CD8-positive, alpha-beta memory T cell (primary cell): ENCODE results near the gene ZNF219. TPM values are rescaled to one million over a fixed set of nuclear protein-coding genes. Genes with fewer than 3 reads are reported as not detected.
"Not testable (repeated sequence)": the region's sequence is repeated elsewhere in the genome, so short reads cannot be mapped to it uniquely, and the experiment has no call there.

ENCODE experiments used
- CTCF ChIA-PET: fragments of 350-600 bp; sonication (Branson Sonifier 250); formaldehyde crosslinking; loops from one replicate; lab custom pipeline; 2021; ENCODE audit warnings: antibody characterized with exemption; lab: Charles Lee
- POLR2A ChIA-PET: fragments of 350-600 bp; sonication (Branson Sonifier 250); formaldehyde crosslinking; loops from one replicate; lab custom pipeline; 2021; ENCODE audit warnings: antibody characterized with exemption; lab: Charles Lee
- DNase-seq, 5 donors: peaks; one replicate each; pipeline versions ENCODE4 v3.0.0 to v3.0.0-alpha.2; 2020 to 2022; ENCODE audit warnings: mixed read lengths in 1 of 5
- H3K27ac ChIP-seq: one replicate; pipeline ENCODE4 v1.7.0; 2013; ENCODE audit warnings: low read depth, mild to moderate bottlenecking, low read length, moderate library complexity
- H3K27me3 ChIP-seq: 2 replicates; pipeline ENCODE4 v1.7.0; 2013; ENCODE audit warnings: low read length, mild to moderate bottlenecking; ENCODE audit not compliant: insufficient read depth, poor library complexity, severe bottlenecking
- H3K36me3 ChIP-seq: 2 replicates; pipeline ENCODE4 v1.7.0; 2013; ENCODE audit warnings: mild to moderate bottlenecking, low read length, moderate library complexity; ENCODE audit not compliant: insufficient read depth
- H3K4me1 ChIP-seq: 2 replicates; pipeline ENCODE4 v1.7.0; 2013; ENCODE audit warnings: mild to moderate bottlenecking, low read length, moderate library complexity; ENCODE audit not compliant: insufficient read depth
- H3K4me3 ChIP-seq: 2 replicates; pipeline ENCODE4 v1.7.0; 2013; ENCODE audit warnings: mild to moderate bottlenecking, low read length
- H3K9me3 ChIP-seq: 2 replicates; pipeline ENCODE4 v1.7.0; 2013; ENCODE audit warnings: mild to moderate bottlenecking, low read length
- H3K27ac Mint-ChIP-seq, 8 donors: one replicate each; pipeline ENCODE4 v1.8.0; 2020 to 2021; ENCODE audit warnings: mixed read lengths in 8 of 8, mild to moderate bottlenecking in 6 of 8, inconsistent platforms in 3 of 8, moderate library complexity in 3 of 8
- H3K27me3 Mint-ChIP-seq, 2 donors: one replicate each; pipeline ENCODE4 v1.8.0; 2020 to 2021; ENCODE audit warnings: mixed read lengths in 2 of 2, mild to moderate bottlenecking in 1 of 2, moderate library complexity in 1 of 2
- H3K36me3 Mint-ChIP-seq, 3 donors: one replicate each; pipeline ENCODE4 v1.8.0; 2020 to 2021; ENCODE audit warnings: mixed read lengths in 3 of 3, inconsistent platforms in 1 of 3, mild to moderate bottlenecking in 1 of 3
- H3K4me1 Mint-ChIP-seq, 3 donors: one replicate each; pipeline ENCODE4 v1.8.0; 2020 to 2021; ENCODE audit warnings: mixed read lengths in 3 of 3, inconsistent platforms in 1 of 3, mild to moderate bottlenecking in 1 of 3
- H3K4me3 Mint-ChIP-seq, 7 donors: one replicate each; pipeline ENCODE4 v1.8.0; 2020 to 2021; ENCODE audit warnings: mixed read lengths in 7 of 7, mild to moderate bottlenecking in 6 of 7, moderate library complexity in 4 of 7, inconsistent platforms in 2 of 7
- H3K9me3 Mint-ChIP-seq, 5 donors: one replicate each; pipeline ENCODE4 v1.8.0; 2020 to 2022; ENCODE audit warnings: mixed read lengths in 5 of 5, mild to moderate bottlenecking in 3 of 5, moderate library complexity in 2 of 5, inconsistent platforms in 1 of 5
- polyA plus RNA-seq: library from polyadenylated mRNA; unstranded; fragments of 300-500 nt; fragmentation: Illumina TruSeq; gene quantifications from one replicate; pipeline ENCODE4 v1.2.3, GENCODE V29; 2021
- total RNA-seq, 2 experiments: library from RNA; stranded (reverse); gene quantifications; one replicate each; pipeline ENCODE4 v1.2.3, GENCODE V29; 2021

ZNF219 gene
- total and polyA plus RNA-seq, 3 experiments from 2014 or later: 1.3 to 8.2 (median 7.0) TPM

DNA sequence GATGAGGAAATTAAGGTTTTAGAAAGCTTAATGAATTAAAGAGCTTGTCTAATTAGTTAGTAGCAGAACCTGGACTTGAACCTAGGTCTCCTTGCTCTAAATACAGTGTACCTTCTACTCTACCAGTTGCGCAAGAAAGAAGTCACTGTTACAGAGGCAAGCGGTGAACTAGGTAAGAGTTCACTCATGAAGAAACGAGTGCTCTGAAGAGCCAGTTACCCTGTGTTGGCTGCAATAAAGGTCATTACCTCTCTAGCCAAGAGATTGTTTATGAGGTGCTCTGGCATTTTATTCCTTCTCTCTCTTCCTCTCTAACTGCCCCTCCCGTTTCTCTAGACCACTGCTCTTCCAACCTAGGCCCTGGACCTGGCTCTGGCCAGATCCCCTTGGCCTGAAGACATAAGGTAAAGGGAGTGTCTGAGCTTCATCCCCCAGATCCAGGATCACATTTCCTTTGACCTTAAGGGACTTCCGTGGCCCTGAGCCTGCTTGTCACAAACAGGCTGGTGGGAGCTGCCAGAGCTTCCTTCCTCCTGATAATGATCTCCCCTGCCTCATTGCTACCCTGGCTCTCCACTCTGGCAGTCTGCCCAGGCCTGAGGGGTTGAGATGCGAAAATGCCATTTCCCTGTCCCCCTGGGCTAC, 54.4 kb downstream of the ZNF219 start:
- H3K9me3 ChIP-seq: no peaks in the 10 kb centered on the region
- no peaks in the 10 kb centered on the region for H3K9me3 Mint-ChIP-seq
- H3K36me3 ChIP-seq: no peaks in the 10 kb centered on the region
- H3K4me1 ChIP-seq: peaks cover 6% of the 10 kb centered on the region
- H3K27me3 Mint-ChIP-seq: peaks cover 13 to 44% of the 10 kb centered on the region in 2 donors
- H3K27ac Mint-ChIP-seq: peak overlapping the region in 4 of 8 donors; percentile 17 to 69 (median 42)
- H3K4me1 Mint-ChIP-seq: peaks cover 6 to 11% (median 9%) of the 10 kb centered on the region in 3 donors
- ChIA-PET CTCF (interaction anchor here (1.0 to 2.2 kb wide), 4 partner anchors 25 to 61 kb away, joined by 3 to 22 read pairs (median 5); no protein-coding TSS in a partner anchor), POLR2A (no interaction called here)
- no peaks in the 10 kb centered on the region for H3K27me3 ChIP-seq
- H3K4me3 Mint-ChIP-seq: no peak overlapping the region
- no peak overlapping the region for H3K4me3 ChIP-seq
- no peaks in the 10 kb centered on the region for H3K36me3 Mint-ChIP-seq
- no peak overlapping the region for H3K27ac ChIP-seq
- no peak for DNase-seq

DNA sequence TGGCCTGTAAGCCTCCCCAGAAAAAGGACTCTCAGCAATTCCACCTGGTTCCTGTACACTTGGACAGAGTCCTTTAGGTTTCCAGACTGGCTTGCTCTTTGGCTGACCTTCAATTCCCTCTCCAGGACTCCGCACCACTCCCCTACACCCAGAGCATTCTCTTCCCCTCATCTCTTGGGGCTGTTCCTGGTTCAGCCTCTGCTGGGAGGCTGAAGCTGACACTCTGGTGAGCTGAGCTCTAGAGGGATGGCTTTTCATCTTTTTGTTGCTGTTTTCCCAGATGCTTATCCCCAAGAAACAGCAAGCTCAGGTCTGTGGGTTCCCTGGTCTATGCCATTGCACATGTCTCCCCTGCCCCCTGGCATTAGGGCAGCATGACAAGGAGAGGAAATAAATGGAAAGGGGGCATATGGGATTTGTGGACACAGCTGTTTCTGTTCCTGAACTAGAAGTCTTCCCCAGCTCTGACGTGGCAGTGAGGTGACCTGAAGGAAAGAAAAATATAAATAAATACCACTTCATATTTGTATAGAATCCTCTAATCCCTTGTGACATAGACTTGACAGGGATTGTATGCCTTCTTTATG, 55.0 kb downstream of the ZNF219 start:
- H3K27me3 ChIP-seq: no peaks in the 10 kb centered on the region
- DNase-seq: no peak
- Mint-ChIP-seq H3K27me3 (peaks cover 13 to 42% of the 10 kb centered on the region in 2 donors), H3K4me3 (peak overlapping the region in 1 of 7 donors; percentile 34), H3K36me3 (no peaks in the 10 kb centered on the region), H3K9me3 (no peaks in the 10 kb centered on the region), H3K27ac (no peak overlapping the region), H3K4me1 (peaks cover 6 to 11% (median 9%) of the 10 kb centered on the region in 3 donors)
- no peak overlapping the region for H3K27ac ChIP-seq
- H3K9me3 ChIP-seq: no peaks in the 10 kb centered on the region
- ChIA-PET CTCF (interaction anchor here (1.0 to 2.2 kb wide), 4 partner anchors 25 to 62 kb away, joined by 3 to 22 read pairs (median 5); no protein-coding TSS in a partner anchor), POLR2A (interaction anchor here (0.5 kb wide), 1 partner anchor 46 kb away, joined by 3 read pairs; no protein-coding TSS in a partner anchor)
- H3K4me1 ChIP-seq: peaks cover 6% of the 10 kb centered on the region
- H3K4me3 ChIP-seq: no peak overlapping the region
- H3K36me3 ChIP-seq: no peaks in the 10 kb centered on the region

DNA sequence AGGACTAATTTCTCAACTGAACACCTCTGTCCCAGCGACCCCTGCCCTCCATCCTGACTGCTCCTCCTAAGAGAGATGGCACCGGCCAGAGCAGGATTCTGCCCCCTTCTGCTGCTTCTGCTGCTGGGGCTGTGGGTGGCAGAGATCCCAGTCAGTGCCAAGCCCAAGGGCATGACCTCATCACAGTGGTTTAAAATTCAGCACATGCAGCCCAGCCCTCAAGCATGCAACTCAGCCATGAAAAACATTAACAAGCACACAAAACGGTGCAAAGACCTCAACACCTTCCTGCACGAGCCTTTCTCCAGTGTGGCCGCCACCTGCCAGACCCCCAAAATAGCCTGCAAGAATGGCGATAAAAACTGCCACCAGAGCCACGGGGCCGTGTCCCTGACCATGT, 55.5 kb downstream of the ZNF219 start:
- Histone ChIP-seq H3K9me3 (no peaks in the 10 kb centered on the region), H3K4me3 (no peak overlapping the region), H3K4me1 (peaks cover 6% of the 10 kb centered on the region), H3K27me3 (no peaks in the 10 kb centered on the region), H3K27ac (no peak overlapping the region), H3K36me3 (no peaks in the 10 kb centered on the region)
- no peaks in the 10 kb centered on the region for H3K9me3 Mint-ChIP-seq
- no peaks in the 10 kb centered on the region for H3K36me3 Mint-ChIP-seq
- POLR2A ChIA-PET: interaction anchor here (0.5 kb wide), 1 partner anchor 46 kb away, joined by 3 read pairs; no protein-coding TSS in a partner anchor
- H3K27ac Mint-ChIP-seq: peak overlapping the region in 1 of 8 donors; percentile 49
- peaks cover 6 to 11% (median 9%) of the 10 kb centered on the region in 3 donors for H3K4me1 Mint-ChIP-seq
- peaks cover 16 to 44% of the 10 kb centered on the region in 2 donors for H3K27me3 Mint-ChIP-seq
- CTCF ChIA-PET: interaction anchor here (1.0 to 4.8 kb wide), 5 partner anchors 27 to 62 kb away, joined by 4 to 133 read pairs (median 6); no protein-coding TSS in a partner anchor
- no peak overlapping the region for H3K4me3 Mint-ChIP-seq
- DNase-seq: no peak

- Histone ChIP-seq H3K27ac (no peak within 1 kb of the TSS), H3K36me3 (no peaks in the 10 kb centered on the region), H3K27me3 (no peaks in the 10 kb centered on the region), H3K4me3 (no peak within 1 kb of the TSS), H3K9me3 (no peaks in the 10 kb centered on the region), H3K4me1 (peaks cover 6% of the 10 kb centered on the region)
- ChIA-PET POLR2A (no interaction called here), CTCF (interaction anchor here (1.9 to 4.8 kb wide), 3 partner anchors 21 to 63 kb away, joined by 5 to 133 read pairs (median 11); no protein-coding TSS in a partner anchor)
- Mint-ChIP-seq H3K9me3 (no peaks in the 10 kb centered on the region), H3K4me3 (no peak within 1 kb of the TSS), H3K36me3 (no peaks in the 10 kb centered on the region), H3K27ac (peak within 1 kb of the TSS in 1 of 8 donors; percentile 49), H3K4me1 (peaks cover 6 to 11% (median 9%) of the 10 kb centered on the region in 3 donors), H3K27me3 (peaks cover 16 to 42% of the 10 kb centered on the region in 2 donors)
- no peak for DNase-seq
These were observed 56.6 kb downstream of the ZNF219 start, which contains the start of gene RNASE7 for GRCh38 chr14:21041676-21042433. Gene RNASE7, plus strand, starts transcription at chr14:21042362. Its CDS starts 631 bp downstream, at chr14:21042993.

GRCh38 chr14:21040941-21041340, 57.5 kb downstream of the ZNF219 start:
- not testable (repeated sequence) for H3K36me3 ChIP-seq, H3K27me3 ChIP-seq, H3K36me3 Mint-ChIP-seq, H3K4me3 Mint-ChIP-seq, H3K9me3 ChIP-seq, DNase-seq, H3K4me1 ChIP-seq, H3K27ac Mint-ChIP-seq, H3K27ac ChIP-seq, H3K4me3 ChIP-seq, H3K9me3 Mint-ChIP-seq
- H3K27me3 Mint-ChIP-seq: peaks cover 12 to 39% of the 10 kb centered on the region in 2 donors
- H3K4me1 Mint-ChIP-seq: peaks cover 6 to 11% (median 9%) of the 10 kb centered on the region in 3 donors
- POLR2A ChIA-PET: interaction anchor here (1.2 kb wide), 1 partner anchor 26 kb away, joined by 6 read pairs; no protein-coding TSS in a partner anchor
- CTCF ChIA-PET: interaction anchor here (1.0 to 4.8 kb wide), 10 partner anchors 17 to 66 kb away, joined by 3 to 133 read pairs (median 7); partner anchors contain the start of gene NDRG2

- no peaks in the 10 kb centered on the region for H3K9me3 Mint-ChIP-seq
- DNase-seq: no peak
- H3K4me3 Mint-ChIP-seq: no peak overlapping the region
- no peak overlapping the region for H3K27ac Mint-ChIP-seq
- H3K27me3 Mint-ChIP-seq: peaks cover 12 to 37% of the 10 kb centered on the region in 2 donors
- Histone ChIP-seq H3K9me3 (no peaks in the 10 kb centered on the region), H3K27me3 (no peaks in the 10 kb centered on the region), H3K36me3 (no peaks in the 10 kb centered on the region), H3K4me3 (no peak overlapping the region), H3K4me1 (peaks cover 6% of the 10 kb centered on the region), H3K27ac (no peak overlapping the region)
- H3K36me3 Mint-ChIP-seq: no peaks in the 10 kb centered on the region
- H3K4me1 Mint-ChIP-seq: peaks cover 6 to 11% (median 9%) of the 10 kb centered on the region in 3 donors
- POLR2A ChIA-PET: interaction anchor here (1.2 kb wide), 1 partner anchor 26 kb away, joined by 6 read pairs; no protein-coding TSS in a partner anchor
- CTCF ChIA-PET: interaction anchor here (0.8 to 4.8 kb wide), 15 partner anchors 9 to 69 kb away, joined by 3 to 133 read pairs (median 4); partner anchors contain the start of genes NDRG2 and TPPP2
These were observed 58.0 kb downstream of the ZNF219 start for GRCh38 chr14:21040370-21040925.
